Thyroid gland (tissue), 4 donors: ENCODE data around the gene TTC34. TPM values are rescaled to one million over a fixed set of nuclear protein-coding genes. Genes with fewer than 3 reads are reported as not detected.
A peak's percentile ranks its signal among the peaks of the same experiment; 100 is the strongest.

Experiments
- DNase-seq, 2 donors: peaks; one replicate each; pipeline ENCODE4 v3.0.0-alpha.2; 2019
- H3K27ac ChIP-seq, 3 donors: fragments of 200-600 bp; sonication (generic); 1 replicate in 2 of 3; 2 replicates in 1 of 3; pipeline ENCODE4 v1.5.1; 2016 to 2019; ENCODE audit warnings: mild to moderate bottlenecking in 1 of 3, moderate library complexity in 1 of 3
- H3K27me3 ChIP-seq: fragments of 200-600 bp; sonication (generic); one replicate; pipeline ENCODE4 v1.5.1; 2019
- H3K36me3 ChIP-seq, 2 donors: fragments of 200-600 bp; sonication (generic); one replicate each; pipeline ENCODE4 v1.5.1; 2016 to 2019
- H3K4me1 ChIP-seq, 2 donors: fragments of 200-600 bp; sonication (generic); one replicate each; pipeline ENCODE4 v1.5.1; 2017 to 2019
- H3K4me3 ChIP-seq, 3 donors: fragments of 200-600 bp; sonication (generic); replicated peaks in 1 of 3; 1 replicate in 2 of 3; 2 replicates in 1 of 3; pipeline ENCODE4 v1.5.1; 2016; ENCODE audit warnings: mild to moderate bottlenecking in 1 of 3
- H3K9me3 ChIP-seq: fragments of 200-600 bp; sonication (generic); one replicate; pipeline ENCODE4 v1.5.1; 2017
- CTCF ChIP-seq, 6 experiments: fragments of 200-600 bp in 3 of 6; fragments of 450-650 bp in 3 of 6; sonication (generic) in 3 of 6; IDR thresholded peaks; one replicate each; pipeline ENCODE4 v1.5.1; 2016 to 2019; ENCODE audit warnings: antibody characterized with exemption in 6 of 6, mild to moderate bottlenecking in 2 of 6, inconsistent platforms in 1 of 6, moderate library complexity in 1 of 6
- POLR2A ChIP-seq, 2 donors: fragments of 450-650 bp; IDR thresholded peaks; one replicate each; pipeline ENCODE4 v1.6.1; 2017; ENCODE audit warnings: antibody characterized with exemption in 2 of 2, mild to moderate bottlenecking in 2 of 2, moderate library complexity in 1 of 2
- WGBS, 2 donors: methylation state at CpG; one replicate each; pipeline ENCODE4 v1.1.5; 2017; 5-methylcytosine and 5-hydroxymethylcytosine counted together
- intact Hi-C: fragments of 100-400 bp; cut with DNase I; formaldehyde crosslinking; loops from one replicate; pipeline ENCODE4 v1.15.1; 2023
- total RNA-seq, 4 donors: library from RNA; depleted of rRNA; stranded (reverse); fragments of >200 nt; gene quantifications; one replicate each; pipeline ENCODE4 v1.2.3, GENCODE V29; 2016

The TTC34 gene
- total RNA-seq, 4 donors from 2014 or later: 0.81 to 2.2 (median 1.9) TPM

- Histone ChIP-seq H3K27ac (peak within 1 kb of the TSS; percentile 92 to 98 (median 98)), H3K36me3 (no peaks in the 10 kb centered on the region), H3K27me3 (no peaks in the 10 kb centered on the region), H3K9me3 (no peaks in the 10 kb centered on the region), H3K4me3 (peak within 1 kb of the TSS; percentile 40 to 84 (median 77)), H3K4me1 (peaks cover 25 to 35% of the 10 kb centered on the region in 2 donors)
- DNase-seq: peak; percentile 100
- intact Hi-C loops: loop anchor here (5.0 kb wide), 1 partner anchor 39 kb away; no protein-coding TSS in a partner anchor
- WGBS, 2 donors: 0 to 1% methylated on average over 15 to 16 of the region's 107 CpGs
- peak; percentile 64 to 96 for TF ChIP-seq POLR2A (IDR thresholded peaks at IDR 0.05)
- TF ChIP-seq CTCF (IDR thresholded peaks at IDR 0.05): no peak
Measured at GRCh38 chr1:2586154-2587070, 215.1 kb downstream of the TTC34 start, which contains the start of gene PRXL2B. PRXL2B (plus strand) TSS chr1:2586777; CDS start chr1:2586886, 109 bp downstream.

Other genes with a start within 250 kb of the TTC34 start
- 10 to 100 TPM; 36.3 to 47.5 (median 46.7) TPM for gene TNFRSF14, start 245.3 kb downstream of the TTC34 start, total RNA-seq
- gene PRXL2B, start 214.9 kb downstream of the TTC34 start, total RNA-seq: 10 to 100 TPM; 14.6 to 24.7 (median 18.0) TPM
- 1 to 10 TPM in 2 of 4 donors, under 1 TPM in 1, not detected in 1; 0.98 to 2.5 (median 2.0) TPM for gene MMEL1, start 168.7 kb downstream of the TTC34 start, total RNA-seq
- gene ACTRT2, start 219.8 kb upstream of the TTC34 start, total RNA-seq: under 1 TPM in 1 of 4 donors, not detected in 3; 0.67 TPM